Measurements from ENCODE around the gene LRRK1. TPM values are rescaled to one million over a fixed set of nuclear protein-coding genes. Genes with fewer than 3 reads are reported as not detected.

The LRRK1 gene
- total RNA-seq, 4 donors from 2014 or later: 14.8 to 29.3 (median 19.1) TPM

DNA sequence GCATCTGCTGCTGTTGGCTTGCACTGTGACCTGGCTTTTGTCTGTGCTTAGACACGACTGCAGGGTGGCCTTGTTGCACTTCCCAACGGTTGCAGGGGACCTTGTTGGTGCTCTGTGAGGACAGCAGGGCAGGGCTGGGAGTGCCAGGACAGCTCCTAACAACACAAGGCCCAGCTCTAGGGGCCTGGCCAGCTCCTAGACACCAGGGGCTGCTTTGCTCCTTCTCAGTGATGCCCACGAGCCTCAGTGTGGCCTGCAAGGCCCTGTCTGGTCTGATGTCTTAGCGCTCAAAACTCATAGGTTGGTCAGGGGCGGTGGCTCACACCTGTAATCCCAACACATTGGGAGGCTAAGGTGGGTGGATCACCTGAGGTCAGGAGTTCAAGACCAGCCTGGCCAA, 183.6 kb downstream of the LRRK1 start:
- no peak overlapping the region for H3K4me3 ChIP-seq (ENCODE audit: low read depth, poor library complexity, severe bottlenecking)
- no peak for DNase-seq (ENCODE audit: low spot score in 2 of 2)
- TF ChIP-seq POLR2A (IDR thresholded peaks at IDR 0.05): no peak
- TF ChIP-seq, protein P1, sequence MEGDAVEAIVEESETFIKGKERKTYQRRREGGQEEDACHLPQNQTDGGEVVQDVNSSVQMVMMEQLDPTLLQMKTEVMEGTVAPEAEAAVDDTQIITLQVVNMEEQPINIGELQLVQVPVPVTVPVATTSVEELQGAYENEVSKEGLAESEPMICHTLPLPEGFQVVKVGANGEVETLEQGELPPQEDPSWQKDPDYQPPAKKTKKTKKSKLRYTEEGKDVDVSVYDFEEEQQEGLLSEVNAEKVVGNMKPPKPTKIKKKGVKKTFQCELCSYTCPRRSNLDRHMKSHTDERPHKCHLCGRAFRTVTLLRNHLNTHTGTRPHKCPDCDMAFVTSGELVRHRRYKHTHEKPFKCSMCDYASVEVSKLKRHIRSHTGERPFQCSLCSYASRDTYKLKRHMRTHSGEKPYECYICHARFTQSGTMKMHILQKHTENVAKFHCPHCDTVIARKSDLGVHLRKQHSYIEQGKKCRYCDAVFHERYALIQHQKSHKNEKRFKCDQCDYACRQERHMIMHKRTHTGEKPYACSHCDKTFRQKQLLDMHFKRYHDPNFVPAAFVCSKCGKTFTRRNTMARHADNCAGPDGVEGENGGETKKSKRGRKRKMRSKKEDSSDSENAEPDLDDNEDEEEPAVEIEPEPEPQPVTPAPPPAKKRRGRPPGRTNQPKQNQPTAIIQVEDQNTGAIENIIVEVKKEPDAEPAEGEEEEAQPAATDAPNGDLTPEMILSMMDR (IDR thresholded peaks at IDR 0.05): no peak
- WGBS, 2 donors: 91 to 94% methylated on average over 5 of the region's 5 CpGs
- intact Hi-C loops (cut with DNase I; ENCODE audit: low total_unique reads): no loop called here

DNA sequence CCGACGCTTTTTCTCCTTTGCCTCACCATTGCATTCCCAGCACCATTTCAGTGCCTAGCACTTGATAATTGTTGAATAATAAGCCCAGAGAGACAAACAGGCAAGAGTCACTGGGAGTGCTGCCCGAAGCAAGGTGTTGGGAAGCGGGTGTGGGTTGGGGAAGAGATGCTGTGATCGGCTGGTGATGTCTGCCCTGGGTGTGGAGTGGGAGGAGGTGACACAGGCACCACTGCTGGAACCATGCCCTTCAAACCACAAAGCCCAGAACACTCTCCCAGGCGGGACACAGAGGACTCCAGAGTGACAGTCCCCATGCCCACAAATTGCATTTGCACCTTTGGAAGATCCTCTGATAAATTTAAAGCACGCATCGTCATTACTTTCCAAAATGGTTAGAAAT, 184.4 kb downstream of the LRRK1 start:
- intact Hi-C loops (cut with DNase I; ENCODE audit: low total_unique reads): no loop called here
- 80 to 91% methylated on average over 8 of the region's 8 CpGs for WGBS, 2 donors
- no peak overlapping the region for H3K4me3 ChIP-seq (ENCODE audit: low read depth, poor library complexity, severe bottlenecking)
- DNase-seq (ENCODE audit: low spot score in 2 of 2): no peak
- TF ChIP-seq, protein P1 (IDR thresholded peaks at IDR 0.05): no peak
- no peak for TF ChIP-seq POLR2A (IDR thresholded peaks at IDR 0.05)

DNA sequence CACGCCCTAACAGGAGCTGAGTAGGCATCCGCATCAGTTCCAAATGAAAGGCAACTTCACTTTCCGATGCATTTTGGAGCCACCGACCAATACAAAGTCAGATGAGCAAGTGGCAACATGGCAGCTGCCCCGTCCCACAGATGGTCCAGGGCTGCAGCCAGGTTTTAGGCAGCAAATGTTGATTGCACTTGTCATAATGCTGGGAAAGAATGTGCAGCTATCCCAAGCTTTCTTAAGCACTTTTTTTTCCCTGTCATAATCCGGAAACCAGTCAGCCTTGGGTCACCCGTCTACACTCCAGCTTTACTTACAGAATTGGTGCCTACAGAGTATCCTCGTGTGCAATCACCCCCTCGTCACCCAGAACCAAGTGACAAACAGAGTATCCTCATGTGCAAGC, 185.0 kb downstream of the LRRK1 start:
- H3K4me3 ChIP-seq (ENCODE audit: low read depth, poor library complexity, severe bottlenecking): no peak overlapping the region
- WGBS, 2 donors: 88 to 92% methylated on average over 9 of the region's 9 CpGs
- DNase-seq (ENCODE audit: low spot score in 2 of 2): no peak
- TF ChIP-seq POLR2A (IDR thresholded peaks at IDR 0.05): no peak
- TF ChIP-seq, protein P1 (IDR thresholded peaks at IDR 0.05): no peak
- intact Hi-C loops (cut with DNase I; ENCODE audit: low total_unique reads): no loop called here

DNA sequence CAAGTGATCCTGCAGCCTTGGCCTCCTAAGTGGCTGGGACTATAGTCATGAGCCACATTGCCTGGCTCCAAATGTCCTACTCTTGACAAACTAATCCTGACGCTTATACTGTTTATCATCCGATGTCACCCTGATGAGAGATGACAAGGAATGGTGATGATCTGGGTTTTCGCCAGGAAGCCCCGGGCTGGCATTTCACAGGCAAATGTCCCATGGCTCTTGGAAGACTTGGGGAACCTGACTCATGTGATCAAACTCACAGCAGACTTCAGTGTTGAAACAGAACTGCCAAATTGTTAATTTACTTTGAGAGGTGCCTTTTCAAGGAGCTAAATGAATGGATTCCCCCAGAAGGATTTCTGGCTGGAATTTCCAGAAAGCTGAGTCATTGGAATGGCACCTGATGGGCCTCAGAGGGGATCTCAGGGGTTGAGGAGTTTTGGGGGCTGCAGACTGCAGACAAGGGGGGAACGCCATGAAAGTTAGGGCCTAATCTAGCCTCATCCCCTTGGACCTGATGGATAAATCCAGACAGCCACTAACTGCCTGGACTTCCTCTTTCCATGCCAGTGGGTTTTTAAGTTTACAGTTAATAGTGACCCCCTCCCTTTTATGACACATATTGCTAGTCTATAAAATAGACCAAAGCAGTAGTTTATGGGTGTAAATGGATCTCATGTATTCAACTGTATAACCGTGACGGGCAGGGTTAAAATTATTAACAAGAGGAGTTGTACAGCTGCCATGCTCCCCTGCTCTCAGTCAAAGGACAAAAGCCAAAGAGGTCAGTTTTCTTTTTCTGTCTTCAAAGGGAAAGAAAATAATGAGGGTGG, 186.1 kb downstream of the LRRK1 start:
- intact Hi-C loops (cut with DNase I; ENCODE audit: low total_unique reads): no loop called here
- no peak overlapping the region for H3K4me3 ChIP-seq (ENCODE audit: low read depth, poor library complexity, severe bottlenecking)
- 72 to 73% methylated on average over 7 of the region's 7 CpGs for WGBS, 2 donors
- DNase-seq (ENCODE audit: low spot score in 2 of 2): no peak
- no peak for TF ChIP-seq POLR2A (IDR thresholded peaks at IDR 0.05)
- TF ChIP-seq, protein P1 (IDR thresholded peaks at IDR 0.05): no peak

DNA sequence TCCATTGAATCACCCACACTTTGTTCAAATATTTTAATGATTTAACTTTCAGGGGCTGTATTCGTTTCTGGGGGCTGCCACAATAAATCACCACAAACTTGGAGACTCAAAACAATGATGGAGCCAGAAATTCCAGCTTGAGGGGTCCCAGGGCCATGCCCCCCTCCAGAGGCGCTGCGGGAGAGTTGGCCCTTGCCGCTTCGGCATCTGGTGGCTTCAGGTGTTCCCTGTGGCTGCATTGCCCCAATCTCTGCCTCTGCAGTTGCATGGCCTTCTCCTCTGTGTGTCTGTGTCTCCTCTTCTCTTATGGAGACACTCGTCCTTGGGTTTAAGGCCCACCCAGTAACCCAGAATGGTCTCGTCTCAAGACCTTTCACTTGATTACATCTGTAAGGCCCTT, 187.9 kb downstream of the LRRK1 start:
- no peak for TF ChIP-seq POLR2A (IDR thresholded peaks at IDR 0.05)
- TF ChIP-seq, protein P1 (IDR thresholded peaks at IDR 0.05): no peak
- DNase-seq (ENCODE audit: low spot score in 2 of 2): no peak
- WGBS, 2 donors: 83 to 91% methylated on average over 7 of the region's 7 CpGs
- H3K4me3 ChIP-seq (ENCODE audit: low read depth, poor library complexity, severe bottlenecking): no peak overlapping the region
- intact Hi-C loops (cut with DNase I; ENCODE audit: low total_unique reads): no loop called here
